ENCODE measurements around the gene DNAL4.
"Not testable (repeated sequence)": the region's sequence is repeated elsewhere in the genome, so short reads cannot be mapped to it uniquely, and the experiment has no call there.

Gene DNAL4

DNA sequence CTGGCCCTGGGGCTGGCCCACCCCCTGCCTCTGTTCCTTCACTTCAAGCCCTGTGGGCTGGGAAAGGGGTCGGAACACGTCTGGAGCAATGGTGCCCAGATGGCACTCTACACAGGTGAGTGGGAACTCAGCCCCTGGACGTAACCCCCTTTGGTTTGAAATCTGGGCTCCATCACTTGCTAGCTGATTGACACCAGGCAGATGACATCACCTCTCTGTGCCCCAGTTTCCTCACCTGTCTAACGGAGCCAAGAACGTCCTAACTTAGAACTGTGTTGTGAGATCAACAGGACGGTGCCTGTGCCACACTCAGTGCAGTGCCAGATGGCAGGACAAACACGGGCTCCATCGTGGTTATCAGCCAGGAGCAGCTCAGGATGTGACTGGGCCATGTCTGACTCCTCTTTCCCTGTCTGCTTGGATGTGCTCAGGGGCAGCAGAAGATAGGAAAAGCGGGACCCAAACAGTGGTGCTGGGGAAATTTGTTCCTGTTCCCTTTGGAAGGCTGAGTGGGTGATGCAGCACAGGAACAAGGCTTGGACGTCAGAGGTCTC, 25.5 kb upstream of the DNAL4 start:
- no peaks in the 10 kb centered on the region for H3K9me3 ChIP-seq (ENCODE audit: severe bottlenecking)
- H3K4me3 ChIP-seq (ENCODE audit: low read depth, low read length) = no peak overlapping the region
- no peak for DNase-seq
- H3K27me3 ChIP-seq (ENCODE audit: insufficient read depth, low read depth, severe bottlenecking) = no peaks in the 10 kb centered on the region
- no peak overlapping the region for H3K27ac ChIP-seq
- no peaks in the 10 kb centered on the region for H3K36me3 ChIP-seq
- TF ChIP-seq, protein P1, sequence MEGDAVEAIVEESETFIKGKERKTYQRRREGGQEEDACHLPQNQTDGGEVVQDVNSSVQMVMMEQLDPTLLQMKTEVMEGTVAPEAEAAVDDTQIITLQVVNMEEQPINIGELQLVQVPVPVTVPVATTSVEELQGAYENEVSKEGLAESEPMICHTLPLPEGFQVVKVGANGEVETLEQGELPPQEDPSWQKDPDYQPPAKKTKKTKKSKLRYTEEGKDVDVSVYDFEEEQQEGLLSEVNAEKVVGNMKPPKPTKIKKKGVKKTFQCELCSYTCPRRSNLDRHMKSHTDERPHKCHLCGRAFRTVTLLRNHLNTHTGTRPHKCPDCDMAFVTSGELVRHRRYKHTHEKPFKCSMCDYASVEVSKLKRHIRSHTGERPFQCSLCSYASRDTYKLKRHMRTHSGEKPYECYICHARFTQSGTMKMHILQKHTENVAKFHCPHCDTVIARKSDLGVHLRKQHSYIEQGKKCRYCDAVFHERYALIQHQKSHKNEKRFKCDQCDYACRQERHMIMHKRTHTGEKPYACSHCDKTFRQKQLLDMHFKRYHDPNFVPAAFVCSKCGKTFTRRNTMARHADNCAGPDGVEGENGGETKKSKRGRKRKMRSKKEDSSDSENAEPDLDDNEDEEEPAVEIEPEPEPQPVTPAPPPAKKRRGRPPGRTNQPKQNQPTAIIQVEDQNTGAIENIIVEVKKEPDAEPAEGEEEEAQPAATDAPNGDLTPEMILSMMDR (IDR thresholded peaks at IDR 0.05; ENCODE audit: low read depth, low read length) = no peak

DNA sequence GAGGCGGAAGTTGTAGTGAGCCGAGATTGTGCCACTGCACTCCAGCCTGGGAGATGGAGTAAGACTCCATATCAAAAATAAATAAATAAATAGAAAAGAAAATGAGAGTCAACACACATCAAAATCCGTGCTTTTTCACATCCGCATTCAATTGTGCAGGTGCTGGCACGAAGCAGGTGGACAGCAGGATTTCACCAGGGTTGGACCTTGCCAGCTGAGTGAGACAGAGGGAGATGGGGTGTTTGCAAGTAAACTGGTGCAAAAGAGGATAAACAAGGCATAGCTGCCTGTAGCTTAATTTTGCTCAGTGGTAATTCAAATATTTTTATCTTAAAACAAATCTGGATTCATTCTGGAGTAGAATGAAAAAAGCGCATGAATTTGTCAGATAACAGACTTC, 23.3 kb upstream of the DNAL4 start:
- TF ChIP-seq, protein P1 (IDR thresholded peaks at IDR 0.05; ENCODE audit: low read depth, low read length) = no peak

DNA sequence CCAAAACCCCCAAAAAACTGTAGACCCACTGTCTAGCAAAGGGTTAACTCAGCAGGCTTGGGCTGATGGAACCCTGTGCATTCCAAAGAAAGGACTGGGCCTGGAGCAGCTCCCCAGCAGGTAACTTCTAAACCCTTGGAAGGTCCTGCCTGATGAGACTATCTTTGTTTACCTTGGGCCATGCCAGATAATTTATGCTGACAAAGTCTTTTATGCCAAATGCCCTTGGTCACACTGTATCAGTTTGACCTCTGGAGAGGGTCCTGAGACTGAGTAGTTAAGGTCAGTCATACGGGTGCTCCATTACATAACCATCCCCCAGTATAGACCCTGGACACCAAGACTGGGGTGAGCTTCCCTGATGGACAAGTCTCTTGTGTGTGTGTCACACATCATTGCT, 21.9 kb upstream of the DNAL4 start:
- DNase-seq = no peak
- TF ChIP-seq, protein P1 (IDR thresholded peaks at IDR 0.05; ENCODE audit: low read depth, low read length) = no peak
- no peak overlapping the region for H3K27ac ChIP-seq
- H3K4me3 ChIP-seq (ENCODE audit: low read depth, low read length) = no peak overlapping the region
- H3K36me3 ChIP-seq = no peaks in the 10 kb centered on the region
- H3K9me3 ChIP-seq (ENCODE audit: severe bottlenecking) = no peaks in the 10 kb centered on the region
- H3K27me3 ChIP-seq (ENCODE audit: insufficient read depth, low read depth, severe bottlenecking) = no peaks in the 10 kb centered on the region

More for the DNA sequence above, 23.3 kb upstream of the DNAL4 start:
- no peak for DNase-seq
- Histone ChIP-seq H3K9me3 (ENCODE audit: severe bottlenecking) (no peaks in the 10 kb centered on the region), H3K36me3 (no peaks in the 10 kb centered on the region), H3K4me3 (ENCODE audit: low read depth, low read length) (no peak overlapping the region), H3K27ac (no peak overlapping the region), H3K27me3 (ENCODE audit: insufficient read depth, low read depth, severe bottlenecking) (no peaks in the 10 kb centered on the region)

DNA sequence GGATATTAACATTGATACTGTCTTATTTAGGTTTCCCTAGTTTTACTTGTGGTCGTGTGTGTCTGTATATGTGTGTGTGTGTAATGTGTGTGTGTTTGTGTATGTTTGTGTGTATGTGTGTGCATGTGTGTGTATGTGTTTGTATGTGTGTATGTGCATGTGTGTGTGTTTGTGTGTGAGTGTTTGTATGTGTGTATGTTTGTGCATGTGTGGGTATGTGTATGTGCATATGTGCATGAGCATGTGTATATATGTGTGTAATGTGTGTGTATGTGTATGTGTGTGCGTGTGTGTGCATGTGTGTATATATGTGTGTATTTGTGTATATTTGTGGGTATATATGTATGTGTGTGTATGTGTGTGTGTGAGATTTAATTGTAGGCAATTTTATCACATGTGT, 17.3 kb upstream of the DNAL4 start:
- no peaks in the 10 kb centered on the region for H3K27me3 ChIP-seq (ENCODE audit: insufficient read depth, low read depth, severe bottlenecking)
- no peaks in the 10 kb centered on the region for H3K9me3 ChIP-seq (ENCODE audit: severe bottlenecking)
- TF ChIP-seq, protein P1 (IDR thresholded peaks at IDR 0.05; ENCODE audit: low read depth, low read length) = no peak
- no peaks in the 10 kb centered on the region for H3K36me3 ChIP-seq
- no peak overlapping the region for H3K27ac ChIP-seq
- H3K4me3 ChIP-seq (ENCODE audit: low read depth, low read length) = no peak overlapping the region
- DNase-seq = no peak

DNA sequence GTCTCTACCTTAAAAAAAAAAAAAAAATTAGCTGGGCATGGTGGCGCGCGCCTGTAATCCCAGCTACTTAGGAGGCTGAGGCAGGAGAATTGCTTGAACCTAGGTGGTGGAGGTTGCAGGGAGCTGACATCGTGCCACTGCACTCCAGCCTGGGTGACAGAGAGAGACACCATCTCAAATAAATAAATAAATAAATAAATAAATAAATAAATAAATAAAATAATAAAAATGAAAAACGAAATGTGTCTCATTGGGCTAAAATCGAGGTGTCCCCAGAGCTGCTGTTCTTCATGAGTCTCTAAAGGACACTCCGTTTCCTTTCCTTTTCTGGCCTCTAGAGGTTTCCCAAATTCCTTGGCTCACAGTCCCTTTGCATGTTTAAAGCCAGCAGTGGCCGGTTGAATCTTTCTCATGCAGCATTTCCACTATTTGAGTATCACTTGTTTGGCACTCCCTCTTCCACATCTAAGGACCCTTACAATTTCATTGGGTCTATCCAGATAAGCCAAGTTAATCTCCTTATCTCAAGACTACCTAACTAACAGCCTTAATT, 11.2 kb upstream of the DNAL4 start:
- not testable (repeated sequence) for H3K27ac ChIP-seq; DNase-seq; H3K36me3 ChIP-seq; H3K9me3 ChIP-seq (ENCODE audit: severe bottlenecking); H3K27me3 ChIP-seq (ENCODE audit: insufficient read depth, low read depth, severe bottlenecking); H3K4me3 ChIP-seq (ENCODE audit: low read depth, low read length)

DNA sequence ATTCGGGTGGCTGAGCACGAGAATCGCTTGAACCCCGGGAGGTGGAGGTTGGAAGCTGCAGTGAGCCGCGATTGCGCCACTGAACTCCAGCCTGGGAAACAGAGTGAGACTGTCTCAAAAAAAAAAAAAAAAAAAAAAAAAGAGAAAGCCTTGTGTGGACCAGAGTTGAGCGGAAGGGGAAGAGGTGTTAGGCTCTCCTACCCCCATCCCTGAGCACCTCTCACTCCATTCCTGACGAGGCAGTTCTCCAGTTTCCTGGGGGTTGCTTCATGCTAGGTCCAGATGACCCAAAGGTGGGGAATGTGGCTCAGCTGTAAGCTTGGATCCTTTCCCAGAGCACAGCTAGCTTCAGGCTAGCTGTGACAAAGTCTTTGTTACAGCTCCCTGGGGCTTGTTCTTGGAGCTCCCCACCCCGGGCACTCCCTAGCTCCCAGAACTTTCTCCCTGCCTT, 8.8 kb upstream of the DNAL4 start:
- TF ChIP-seq, protein P1 (IDR thresholded peaks at IDR 0.05; ENCODE audit: low read depth, low read length) = no peak
- Histone ChIP-seq H3K9me3 (ENCODE audit: severe bottlenecking) (peaks cover 9% of the 10 kb centered on the region), H3K27ac (no peak overlapping the region), H3K4me3 (ENCODE audit: low read depth, low read length) (no peak overlapping the region), H3K27me3 (ENCODE audit: insufficient read depth, low read depth, severe bottlenecking) (no peaks in the 10 kb centered on the region), H3K36me3 (no peaks in the 10 kb centered on the region)
- no peak for DNase-seq

Measured in WERI-Rb-1 (cell line).